NCI-H2029 (cell line): ENCODE results near the gene EZH1.

Source experiments
- DNase-seq: peaks from one replicate; lab custom pipeline; 2025; lab: John Stamatoyannopoulos, UW

The EZH1 gene

DNA sequence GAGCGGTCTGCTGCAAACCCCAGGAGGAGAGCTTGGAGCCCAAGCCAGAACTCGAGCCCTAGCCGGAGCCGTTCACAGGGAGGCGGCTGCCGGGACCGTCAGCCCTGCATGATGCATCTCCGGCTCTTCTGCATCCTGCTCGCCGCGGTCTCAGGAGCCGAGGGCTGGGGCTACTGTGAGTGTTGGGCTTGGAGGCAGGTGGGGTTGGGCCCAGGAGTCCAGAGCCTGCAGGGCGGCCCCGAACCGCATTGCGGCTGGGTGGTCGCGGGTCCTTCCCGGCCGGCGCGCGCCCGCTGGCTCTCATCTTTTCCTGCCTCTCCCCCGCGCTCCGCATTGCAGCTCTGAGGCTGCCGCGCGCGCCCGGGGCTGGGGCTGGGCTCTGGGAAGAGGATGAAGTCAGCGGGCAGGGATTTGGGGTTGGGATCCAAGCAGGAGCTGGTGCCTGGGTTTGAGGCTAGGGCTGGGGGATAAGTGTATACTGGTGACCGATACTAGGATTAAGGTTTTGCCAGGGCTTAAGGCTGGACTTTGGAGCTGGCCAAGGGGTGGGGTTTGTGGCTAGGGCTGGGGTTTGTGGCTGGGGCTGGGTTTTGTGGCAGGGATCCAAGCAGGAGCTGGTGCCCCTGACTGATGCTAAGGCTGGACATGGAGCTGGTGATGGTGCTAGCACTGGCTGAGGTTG, 62.0 kb downstream of the EZH1 start:
- DNase-seq = no peak

DNA sequence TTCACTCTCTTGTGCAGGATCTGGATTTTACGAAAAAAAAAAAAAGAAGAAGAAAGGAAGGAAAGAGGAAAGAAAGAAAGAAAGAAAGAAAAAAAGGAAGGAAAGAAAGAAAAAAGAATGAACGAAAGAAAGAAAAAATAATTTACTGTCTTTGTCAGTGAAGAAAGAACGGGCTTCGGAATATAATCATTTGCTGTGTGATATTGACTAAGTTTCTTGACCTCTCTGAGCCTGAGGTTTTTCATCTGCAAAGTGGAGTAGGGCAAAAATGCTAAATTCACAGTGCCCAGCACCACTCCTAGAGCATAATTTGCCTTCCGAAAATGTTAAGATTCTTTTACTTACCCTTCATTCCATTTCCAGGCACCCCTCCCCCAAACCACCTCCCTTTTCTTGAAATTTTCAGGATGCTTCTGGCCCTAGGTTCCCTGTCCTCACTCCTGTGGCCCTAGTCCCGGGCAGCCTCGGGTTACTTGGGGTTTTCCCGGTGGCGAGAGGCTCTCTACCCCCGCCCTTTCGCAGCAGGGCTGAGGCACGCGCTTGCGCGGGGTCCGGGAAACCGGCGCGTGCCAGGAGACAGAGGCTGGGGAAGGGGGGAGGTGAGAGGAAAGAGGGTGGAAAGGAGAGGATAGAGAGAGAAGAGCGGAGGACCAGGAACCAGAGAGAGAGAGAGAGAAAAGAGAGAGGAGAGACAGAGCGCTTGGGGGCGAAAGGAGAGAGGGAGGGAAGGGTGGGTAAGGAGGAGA, 62.7 kb downstream of the EZH1 start, which contains the start of gene CNTNAP1:
TSS of gene CNTNAP1 (plus strand) at position 556 of the 746 bp plus-strand sequence. CDS start 299 bp downstream, outside the sequence.
- no peak for DNase-seq

- DNase-seq = no peak
Observed at GRCh38 chr17:42680331-42680808, 64.5 kb downstream of the EZH1 start.

DNA sequence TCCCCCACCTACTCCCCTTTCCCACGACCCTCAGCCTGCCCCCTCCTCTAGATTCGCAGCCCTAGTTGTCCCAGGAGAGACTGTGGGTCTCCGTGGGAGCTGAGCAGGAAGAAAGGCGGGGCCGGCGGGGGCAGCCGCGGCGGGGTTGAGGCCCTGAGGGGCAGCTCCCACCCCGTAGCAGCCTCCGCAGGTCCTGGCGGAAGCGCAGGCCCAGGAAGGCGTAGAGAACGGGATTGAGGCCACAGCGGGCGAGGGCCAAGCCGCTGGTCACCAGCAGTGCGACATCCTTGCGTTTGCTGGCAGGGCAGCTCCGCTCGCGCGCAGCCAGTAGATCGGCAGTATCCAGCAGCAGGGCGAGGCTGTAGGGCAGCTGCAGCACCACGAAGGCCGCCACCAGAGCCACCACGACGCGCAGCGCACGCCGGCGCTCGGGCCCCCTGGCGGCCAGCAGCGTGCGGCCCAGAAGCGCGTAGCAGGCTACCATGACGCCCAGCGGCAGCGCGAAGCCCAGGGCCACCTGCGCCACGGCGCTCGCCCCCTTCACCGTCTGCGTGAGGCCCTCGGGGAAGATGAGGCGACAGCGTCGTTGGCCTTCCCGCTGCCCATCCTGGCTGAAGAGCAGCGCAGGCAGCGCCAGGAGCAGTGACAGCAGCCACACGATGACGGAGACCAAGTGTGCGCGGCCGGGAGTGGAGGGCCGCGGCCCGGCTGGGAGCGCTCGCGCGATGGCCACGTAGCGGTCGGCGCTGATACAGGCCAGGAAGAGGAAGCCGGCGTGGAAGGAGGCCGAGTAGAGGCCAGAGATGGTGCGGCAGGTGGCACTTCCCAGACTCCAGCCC, 65.1 kb downstream of the EZH1 start:
- peak; percentile 48 for DNase-seq

DNA sequence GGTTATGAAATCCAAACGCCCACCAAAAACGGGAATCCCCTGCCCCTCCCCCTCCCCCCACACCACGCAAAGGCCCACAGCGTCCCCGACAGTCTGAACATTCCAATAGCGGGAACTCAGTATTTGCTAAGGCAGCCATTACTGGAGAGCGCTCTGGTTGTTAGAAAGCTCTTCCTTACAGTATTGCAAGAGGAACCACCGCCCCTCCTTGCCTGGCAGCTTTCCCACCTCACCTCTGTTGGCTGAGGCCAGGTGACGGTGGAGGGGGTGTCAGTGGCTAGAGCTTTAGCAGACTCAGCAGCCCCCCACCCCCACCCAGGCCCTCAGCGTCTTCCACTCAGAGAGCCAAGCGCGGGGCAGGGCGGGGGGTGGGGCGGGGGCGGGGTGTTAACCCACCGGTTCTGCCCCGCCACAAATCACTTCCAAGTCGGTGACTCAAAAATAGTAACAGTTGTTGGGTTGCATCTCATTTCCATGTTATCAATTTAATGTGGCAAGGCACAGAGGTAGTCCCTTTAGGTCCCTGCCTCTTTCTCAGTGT, 65.8 kb downstream of the EZH1 start:
- peak; percentile 76 for DNase-seq

- DNase-seq = peak; percentile 68
Observed at GRCh38 chr17:42677921-42678781, 66.7 kb downstream of the EZH1 start.

DNA sequence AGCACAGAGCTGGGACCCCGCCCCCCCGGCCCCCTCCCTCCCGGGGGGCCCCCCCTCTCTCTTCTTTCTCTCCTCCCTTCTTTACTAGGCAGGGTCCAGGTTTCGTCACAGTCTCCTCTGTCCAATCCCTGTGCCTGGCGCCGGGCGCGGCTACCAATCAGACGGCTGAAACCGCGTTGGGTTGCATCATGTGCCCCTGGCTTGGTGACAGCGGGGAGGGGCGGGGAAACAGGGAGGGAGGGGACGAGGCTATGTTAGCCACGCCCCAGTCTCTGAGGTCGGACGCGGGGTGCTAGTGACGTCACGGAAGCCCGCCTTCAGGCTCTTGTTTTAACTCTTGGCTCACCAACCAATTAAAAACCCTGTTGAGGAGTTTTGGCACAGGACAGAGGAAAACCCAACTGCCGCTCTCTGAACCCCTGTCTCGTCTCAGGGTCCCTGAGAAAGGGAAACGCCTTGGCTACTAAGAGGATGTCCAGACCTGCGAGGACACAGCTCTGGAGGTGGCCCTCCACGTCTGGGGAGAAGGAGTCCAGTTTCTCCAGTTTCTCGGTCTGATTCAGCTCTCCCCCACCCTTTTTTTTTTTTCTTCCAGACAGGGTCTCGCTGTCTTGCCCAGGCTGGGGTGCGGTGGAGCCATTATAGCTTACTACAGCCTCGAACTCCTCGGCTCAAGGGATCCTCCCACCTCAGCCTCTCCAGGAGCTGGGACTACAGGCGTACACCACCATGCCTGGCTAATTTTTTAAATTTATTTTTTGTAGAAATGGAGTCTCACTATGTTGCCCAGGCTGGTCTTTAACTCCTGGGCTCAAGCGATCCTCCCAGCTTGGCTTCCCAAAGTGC, 67.6 kb downstream of the EZH1 start:
- peak; percentile 96 for DNase-seq

DNA sequence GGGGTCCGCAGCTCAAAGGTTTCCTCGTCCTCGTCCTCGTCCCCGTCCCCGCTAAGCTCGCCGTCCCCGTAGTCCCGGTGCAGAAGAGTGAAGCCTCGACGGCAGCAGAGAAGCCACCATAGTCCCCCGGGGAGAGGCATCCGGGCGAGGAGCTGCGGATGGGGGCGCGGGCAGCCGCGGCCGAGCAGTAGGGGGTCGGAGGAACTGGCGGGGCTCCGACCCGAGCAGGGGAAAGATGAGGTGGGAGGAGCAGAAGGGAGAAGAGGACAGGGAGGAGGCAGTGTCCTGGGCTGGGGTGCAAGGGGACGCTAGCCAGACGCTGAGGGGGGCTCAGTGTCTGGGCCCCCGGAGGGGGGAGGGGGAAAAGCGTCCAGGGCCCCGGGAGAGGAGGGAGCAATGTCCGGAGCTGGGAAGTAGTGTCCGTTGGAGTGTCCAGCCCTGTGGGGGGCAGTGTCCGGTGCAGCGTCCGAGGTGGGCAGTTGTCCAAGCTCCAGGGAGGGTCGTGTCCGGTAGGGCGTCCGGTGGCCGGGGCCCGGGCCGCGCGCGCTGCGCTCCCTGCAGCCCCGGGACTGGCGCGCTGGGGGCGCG, 68.3 kb downstream of the EZH1 start, which contains the start of gene PLEKHH3:
TSS of gene PLEKHH3 (minus strand) at position 571 of the 588 bp plus-strand sequence. CDS start at position 140, 431 bp downstream.
- DNase-seq = no peak

DNA sequence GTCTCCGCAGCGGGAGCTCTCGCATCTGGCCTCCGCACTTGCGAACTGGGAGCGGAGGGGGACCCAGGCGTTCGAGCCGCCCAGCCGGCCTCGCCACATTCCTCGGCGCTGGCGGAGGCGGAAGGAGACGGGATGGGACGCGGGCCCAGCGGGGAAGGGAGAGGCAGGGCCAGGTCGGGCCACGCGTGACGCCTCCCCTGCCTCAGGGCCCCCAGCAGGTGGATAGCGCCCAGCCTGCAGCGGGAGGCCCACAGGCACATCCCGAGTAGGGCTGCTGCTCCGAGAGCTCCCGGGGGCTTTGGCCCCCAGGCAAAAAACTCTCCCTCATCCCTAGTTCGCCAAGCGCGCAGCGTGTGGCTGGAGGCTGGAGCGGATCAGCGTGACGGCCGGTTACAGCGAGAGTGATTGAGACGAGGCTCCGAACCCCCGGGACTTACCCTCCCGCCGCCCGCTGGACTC, 68.8 kb downstream of the EZH1 start:
- DNase-seq = no peak

DNA sequence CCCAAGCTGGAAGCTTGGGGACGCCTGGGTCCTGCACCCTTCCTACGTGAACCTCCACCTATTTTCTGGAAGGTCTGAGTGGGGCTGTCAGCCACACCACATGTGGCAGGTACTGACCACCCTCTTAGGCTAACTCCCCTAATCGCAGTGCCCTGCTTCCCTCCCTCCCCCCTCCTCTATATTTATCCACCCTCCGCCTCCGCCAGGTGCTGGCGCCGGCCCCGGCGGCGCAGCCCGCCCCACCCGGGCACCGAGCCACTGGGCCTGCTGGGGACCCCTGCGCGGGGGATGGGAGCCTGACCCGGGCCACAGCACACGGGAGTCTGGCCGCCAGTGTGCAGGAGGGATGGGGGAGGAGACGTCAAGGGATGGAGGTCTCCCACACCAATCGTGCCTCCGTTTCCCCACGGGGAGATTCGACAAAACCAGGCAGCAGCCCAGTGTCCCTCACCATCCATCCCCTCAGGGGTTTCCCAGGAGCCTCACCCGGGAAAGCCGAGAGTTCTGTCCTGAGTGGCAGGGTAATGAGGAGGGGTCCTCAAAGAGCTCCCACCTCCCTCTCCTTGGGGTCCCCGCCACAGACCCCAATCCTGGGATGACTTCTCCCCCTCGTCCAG, 69.4 kb downstream of the EZH1 start:
- DNase-seq = no peak

DNA sequence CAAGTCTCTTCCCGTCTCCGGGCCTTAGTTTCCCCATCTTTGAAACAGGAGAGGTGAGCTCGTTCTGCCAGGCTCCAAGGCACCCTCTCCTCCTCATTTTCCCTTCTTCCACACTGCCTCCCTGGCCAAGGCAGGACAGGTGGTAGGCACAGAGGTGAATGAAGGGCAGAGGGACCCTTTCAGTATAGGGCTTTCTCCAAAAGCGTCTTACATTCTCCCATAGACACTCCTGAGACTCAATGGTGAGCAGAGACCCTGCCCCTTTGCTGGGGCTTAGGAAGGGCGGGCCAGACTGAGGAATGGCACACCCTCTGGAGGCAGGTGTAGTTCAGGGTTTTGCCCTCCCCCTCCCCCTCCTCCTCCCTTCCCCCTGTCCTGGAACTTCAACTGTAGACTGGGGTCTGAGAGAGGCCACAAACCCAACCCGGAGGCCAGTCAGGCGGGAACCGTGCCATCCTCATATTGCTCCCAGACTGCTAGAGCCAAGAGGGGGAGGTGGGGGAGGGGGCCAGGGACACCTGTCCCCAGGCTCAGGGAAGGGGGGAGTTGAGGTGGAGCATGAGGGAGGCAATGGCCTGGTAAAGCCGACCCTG, 70.0 kb downstream of the EZH1 start:
- DNase-seq = peak; percentile 50

- no peak for DNase-seq
Observed at GRCh38 chr17:42673885-42674754, 70.7 kb downstream of the EZH1 start.

DNA sequence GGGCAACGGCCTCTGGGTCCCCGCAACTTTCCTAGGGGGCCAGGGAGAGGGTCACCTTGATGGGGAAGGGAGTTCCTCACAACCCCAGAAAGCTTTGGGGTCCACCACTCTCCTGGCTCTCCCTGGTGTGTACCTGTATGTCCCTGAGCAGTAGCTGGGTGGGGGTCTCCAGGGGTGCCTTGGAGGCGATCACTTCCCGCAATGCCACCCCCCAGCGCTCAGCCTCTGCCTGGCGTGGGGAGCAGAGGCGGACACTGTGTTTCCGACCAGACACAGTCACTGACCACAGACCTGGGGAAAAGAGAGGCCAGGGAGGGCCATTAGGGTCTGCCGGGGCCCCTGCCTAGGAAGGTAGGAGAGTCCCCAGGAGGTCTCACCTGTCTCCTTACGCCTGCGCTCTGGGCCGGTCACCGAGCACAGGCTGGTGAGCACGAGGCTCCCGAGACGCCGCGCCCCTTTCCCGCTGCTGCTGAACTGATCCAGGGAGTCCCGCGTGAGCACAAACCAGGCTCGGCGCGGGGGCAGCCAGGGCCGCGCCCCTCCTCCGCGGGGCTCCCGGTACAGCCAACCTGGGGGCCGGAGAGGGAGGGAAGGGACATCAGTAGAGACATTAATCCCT, 71.5 kb downstream of the EZH1 start:
- DNase-seq = no peak

GRCh38 chr17:42672038-42672437, 72.8 kb downstream of the EZH1 start:
- no peak for DNase-seq

GRCh38 chr17:42670789-42671657, 73.8 kb downstream of the EZH1 start:
- no peak for DNase-seq
